Tibial nerve (tissue), 3 donors: ENCODE results near the gene PDE1A.

Source experiments
- POLR2A ChIP-seq, 2 donors: fragments of 450-650 bp; IDR thresholded peaks; one replicate each; pipeline ENCODE4 v1.6.1; 2017; ENCODE audit warnings: antibody characterized with exemption in 2 of 2, mild to moderate bottlenecking in 2 of 2, moderate library complexity in 2 of 2
- TF ChIP-seq, protein P1 (sequence below), 5 experiments: fragments of 200-600 bp in 3 of 5; fragments of 450-650 bp in 2 of 5; sonication (generic) in 3 of 5; IDR thresholded peaks; one replicate each; pipeline ENCODE4 v1.5.1; 2016 to 2019; ENCODE audit warnings: antibody characterized with exemption in 5 of 5, mild to moderate bottlenecking in 3 of 5, moderate library complexity in 2 of 5

GRCh38 chr2:182228741-182229140 lies 198.1 kb downstream of the PDE1A start:
- TF ChIP-seq, protein P1, sequence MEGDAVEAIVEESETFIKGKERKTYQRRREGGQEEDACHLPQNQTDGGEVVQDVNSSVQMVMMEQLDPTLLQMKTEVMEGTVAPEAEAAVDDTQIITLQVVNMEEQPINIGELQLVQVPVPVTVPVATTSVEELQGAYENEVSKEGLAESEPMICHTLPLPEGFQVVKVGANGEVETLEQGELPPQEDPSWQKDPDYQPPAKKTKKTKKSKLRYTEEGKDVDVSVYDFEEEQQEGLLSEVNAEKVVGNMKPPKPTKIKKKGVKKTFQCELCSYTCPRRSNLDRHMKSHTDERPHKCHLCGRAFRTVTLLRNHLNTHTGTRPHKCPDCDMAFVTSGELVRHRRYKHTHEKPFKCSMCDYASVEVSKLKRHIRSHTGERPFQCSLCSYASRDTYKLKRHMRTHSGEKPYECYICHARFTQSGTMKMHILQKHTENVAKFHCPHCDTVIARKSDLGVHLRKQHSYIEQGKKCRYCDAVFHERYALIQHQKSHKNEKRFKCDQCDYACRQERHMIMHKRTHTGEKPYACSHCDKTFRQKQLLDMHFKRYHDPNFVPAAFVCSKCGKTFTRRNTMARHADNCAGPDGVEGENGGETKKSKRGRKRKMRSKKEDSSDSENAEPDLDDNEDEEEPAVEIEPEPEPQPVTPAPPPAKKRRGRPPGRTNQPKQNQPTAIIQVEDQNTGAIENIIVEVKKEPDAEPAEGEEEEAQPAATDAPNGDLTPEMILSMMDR (IDR thresholded peaks at IDR 0.05): no peak
- no peak for TF ChIP-seq POLR2A (IDR thresholded peaks at IDR 0.05)
